Measurements from ENCODE around the gene RDH13.
"Not testable (repeated sequence)": the region's sequence is repeated elsewhere in the genome, so short reads cannot be mapped to it uniquely, and the experiment has no call there.

Gene RDH13

DNA sequence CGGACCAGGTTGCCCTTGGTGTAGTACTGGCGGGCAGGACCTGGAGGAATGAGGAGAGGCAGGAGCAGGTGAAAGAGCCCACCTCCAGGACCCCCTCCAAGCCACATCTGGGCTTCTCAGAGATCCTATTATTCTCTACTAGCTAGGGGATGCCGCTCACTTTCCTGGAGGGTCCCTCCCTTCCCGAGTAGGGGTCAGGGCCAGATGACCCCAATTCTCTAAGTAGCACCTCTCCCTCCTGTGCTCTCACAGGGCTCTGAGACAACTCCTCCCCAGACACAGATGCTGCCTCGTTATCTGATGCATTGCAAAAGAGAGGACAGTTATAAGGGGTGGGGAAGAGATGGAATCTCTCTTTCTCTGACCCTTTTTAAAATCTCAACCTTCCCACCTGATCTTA lies 47.8 kb downstream of the RDH13 start:
- peak overlapping the region; percentile 3 for H3K4me3 ChIP-seq (ENCODE audit: low read depth, low read length)
- TF ChIP-seq, protein P1, sequence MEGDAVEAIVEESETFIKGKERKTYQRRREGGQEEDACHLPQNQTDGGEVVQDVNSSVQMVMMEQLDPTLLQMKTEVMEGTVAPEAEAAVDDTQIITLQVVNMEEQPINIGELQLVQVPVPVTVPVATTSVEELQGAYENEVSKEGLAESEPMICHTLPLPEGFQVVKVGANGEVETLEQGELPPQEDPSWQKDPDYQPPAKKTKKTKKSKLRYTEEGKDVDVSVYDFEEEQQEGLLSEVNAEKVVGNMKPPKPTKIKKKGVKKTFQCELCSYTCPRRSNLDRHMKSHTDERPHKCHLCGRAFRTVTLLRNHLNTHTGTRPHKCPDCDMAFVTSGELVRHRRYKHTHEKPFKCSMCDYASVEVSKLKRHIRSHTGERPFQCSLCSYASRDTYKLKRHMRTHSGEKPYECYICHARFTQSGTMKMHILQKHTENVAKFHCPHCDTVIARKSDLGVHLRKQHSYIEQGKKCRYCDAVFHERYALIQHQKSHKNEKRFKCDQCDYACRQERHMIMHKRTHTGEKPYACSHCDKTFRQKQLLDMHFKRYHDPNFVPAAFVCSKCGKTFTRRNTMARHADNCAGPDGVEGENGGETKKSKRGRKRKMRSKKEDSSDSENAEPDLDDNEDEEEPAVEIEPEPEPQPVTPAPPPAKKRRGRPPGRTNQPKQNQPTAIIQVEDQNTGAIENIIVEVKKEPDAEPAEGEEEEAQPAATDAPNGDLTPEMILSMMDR (IDR thresholded peaks at IDR 0.05; ENCODE audit: low read depth, low read length, missing control alignments): no peak
- DNase-seq (ENCODE audit: low read depth): no peak

DNA sequence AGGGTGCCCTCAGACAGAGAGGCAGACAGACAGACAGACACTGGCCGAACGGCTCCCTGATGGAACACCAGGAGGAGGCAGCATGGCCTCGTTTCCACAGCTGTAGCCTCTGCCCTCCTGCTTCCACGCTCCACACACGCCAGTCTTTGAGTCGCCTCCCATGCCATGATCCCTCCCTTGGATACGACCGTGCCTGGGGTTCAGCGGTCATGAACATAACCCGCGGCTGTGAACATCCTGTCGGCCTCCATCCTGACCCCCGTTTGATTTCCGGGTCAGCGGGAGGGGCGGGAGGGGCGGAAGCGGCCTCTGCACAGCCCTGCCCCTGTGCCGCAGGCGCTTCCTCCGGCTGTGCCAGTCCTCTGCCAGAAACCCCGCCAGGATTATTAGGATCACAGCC lies 48.2 kb downstream of the RDH13 start:
- H3K4me3 ChIP-seq (ENCODE audit: low read depth, low read length): peak overlapping the region; percentile 51
- DNase-seq (ENCODE audit: low read depth): no peak
- TF ChIP-seq, protein P1 (IDR thresholded peaks at IDR 0.05; ENCODE audit: low read depth, low read length, missing control alignments): no peak

DNA sequence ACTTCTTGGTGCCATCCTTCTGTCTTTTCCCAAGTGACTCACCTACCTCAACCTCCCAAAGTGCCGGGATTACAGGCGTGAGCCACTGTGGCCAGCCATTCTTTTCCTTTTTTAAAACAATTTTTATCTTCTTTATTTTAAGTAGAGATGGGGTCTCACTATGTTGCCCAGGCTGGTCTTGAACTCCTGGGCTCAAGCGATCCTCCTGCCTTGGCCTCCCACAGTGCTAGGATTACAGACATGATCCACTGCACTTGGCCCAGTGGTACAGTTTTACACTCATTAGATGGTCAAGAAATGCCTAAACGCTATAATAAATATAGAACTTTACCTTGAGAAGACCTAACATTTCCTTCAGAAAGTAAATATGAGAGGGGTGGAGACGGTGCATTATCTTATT lies 49.4 kb downstream of the RDH13 start:
- no peak overlapping the region for H3K4me3 ChIP-seq (ENCODE audit: low read depth, low read length)
- TF ChIP-seq, protein P1 (IDR thresholded peaks at IDR 0.05; ENCODE audit: low read depth, low read length, missing control alignments): no peak
- no peak for DNase-seq (ENCODE audit: low read depth)

DNA sequence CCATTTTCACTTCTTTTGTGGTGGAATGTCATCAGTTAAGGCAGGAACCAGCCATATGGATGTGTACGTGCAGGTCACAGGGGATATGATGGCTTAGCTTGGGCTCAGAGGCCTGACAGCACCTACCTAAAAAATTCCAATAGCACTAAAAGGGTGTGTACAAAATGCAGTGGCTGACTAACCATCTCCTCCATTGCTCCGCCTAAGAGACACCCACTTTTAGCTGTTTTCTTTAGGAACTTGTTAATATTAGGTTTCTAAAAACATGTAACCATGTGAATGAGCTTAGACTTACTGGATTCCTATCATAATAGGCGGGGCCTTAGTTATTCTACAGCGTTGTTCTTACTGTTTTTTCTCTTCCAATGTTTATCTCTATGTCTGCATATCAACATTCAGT lies 50.6 kb downstream of the RDH13 start:
- H3K4me3 ChIP-seq (ENCODE audit: low read depth, low read length): no peak overlapping the region
- TF ChIP-seq, protein P1 (IDR thresholded peaks at IDR 0.05; ENCODE audit: low read depth, low read length, missing control alignments): no peak
- DNase-seq (ENCODE audit: low read depth): no peak

DNA sequence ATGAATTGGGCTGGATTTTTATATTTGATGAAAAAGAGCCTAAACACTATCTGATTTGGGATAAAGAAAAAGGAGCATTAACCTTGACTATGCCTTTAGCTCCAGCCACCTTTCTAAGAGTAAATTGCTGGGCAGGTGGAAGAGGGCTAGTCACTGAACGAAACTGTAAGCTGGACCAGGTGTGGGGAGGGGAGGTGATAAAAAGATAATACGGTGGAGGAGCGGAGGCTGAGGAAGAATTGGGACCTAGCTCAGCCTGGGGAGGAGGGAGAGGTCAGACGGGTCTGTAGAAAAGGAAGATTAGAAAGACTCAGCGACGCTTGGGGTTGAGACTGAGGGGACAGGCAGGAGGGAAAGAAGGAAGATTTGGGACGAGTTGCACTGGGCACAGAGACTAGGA lies 52.4 kb downstream of the RDH13 start:
- H3K4me3 ChIP-seq (ENCODE audit: low read depth, low read length); DNase-seq (ENCODE audit: low read depth): not testable (repeated sequence)

DNA sequence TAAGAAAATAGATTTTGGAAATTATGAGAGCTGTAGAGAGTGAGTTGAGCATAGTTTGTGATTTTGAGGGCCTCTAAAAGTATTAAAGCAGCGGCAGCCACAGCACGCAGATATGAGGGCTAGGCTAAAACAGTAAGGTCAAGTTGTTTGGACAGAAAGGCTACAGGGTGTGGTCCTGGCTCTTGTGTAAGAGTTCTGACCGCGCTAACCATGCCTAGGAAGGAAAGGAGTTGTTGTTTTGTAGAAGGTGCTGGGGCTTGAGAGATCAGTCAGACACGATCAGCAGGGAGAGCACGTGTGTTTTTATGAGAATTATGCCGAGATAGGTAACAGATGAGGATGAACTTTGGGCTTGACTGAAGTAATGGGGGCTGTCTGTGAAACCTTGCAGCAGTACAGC lies 54.2 kb downstream of the RDH13 start:
- H3K4me3 ChIP-seq (ENCODE audit: low read depth, low read length); DNase-seq (ENCODE audit: low read depth): not testable (repeated sequence)

DNA sequence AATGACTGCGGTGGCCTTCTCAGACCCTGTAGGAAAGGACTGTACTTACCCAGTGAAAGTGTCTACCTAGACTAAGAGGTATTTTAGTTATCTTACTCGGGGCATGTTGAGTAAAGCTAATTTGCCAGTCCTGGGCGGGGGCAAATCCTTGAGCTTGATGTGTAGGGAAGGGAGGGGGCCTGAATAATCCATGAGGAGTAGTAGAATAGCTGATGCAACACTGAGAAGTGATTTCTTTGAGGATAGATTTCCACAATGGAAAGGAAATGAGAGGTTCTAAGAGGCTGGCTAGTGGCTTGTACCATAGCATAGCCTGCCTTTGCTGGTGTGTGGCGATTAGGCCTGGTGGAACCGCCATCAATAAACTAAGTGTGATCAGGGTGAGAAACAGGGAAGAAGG lies 54.8 kb downstream of the RDH13 start:
- not testable (repeated sequence) for DNase-seq (ENCODE audit: low read depth); H3K4me3 ChIP-seq (ENCODE audit: low read depth, low read length)

DNA sequence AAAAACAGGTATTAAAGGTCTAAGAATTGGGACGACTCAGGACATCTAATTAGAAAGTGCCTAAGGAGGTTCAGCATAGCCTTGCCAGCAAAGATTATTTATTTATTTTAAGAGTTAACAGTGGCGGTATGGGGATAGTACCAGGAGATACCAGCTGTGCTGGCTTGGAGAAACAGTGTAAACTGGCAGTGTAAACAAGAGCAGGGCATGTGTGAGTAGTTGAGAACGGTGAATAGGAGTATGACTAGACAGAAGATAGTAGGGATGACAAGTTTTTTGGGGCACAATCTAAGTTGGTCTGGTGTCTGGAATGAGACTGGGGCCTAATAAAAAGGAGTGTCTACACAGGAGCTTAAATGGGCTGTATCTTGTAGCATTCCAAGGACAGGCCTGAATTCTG lies 55.4 kb downstream of the RDH13 start:
- not testable (repeated sequence) for H3K4me3 ChIP-seq (ENCODE audit: low read depth, low read length)

DNA sequence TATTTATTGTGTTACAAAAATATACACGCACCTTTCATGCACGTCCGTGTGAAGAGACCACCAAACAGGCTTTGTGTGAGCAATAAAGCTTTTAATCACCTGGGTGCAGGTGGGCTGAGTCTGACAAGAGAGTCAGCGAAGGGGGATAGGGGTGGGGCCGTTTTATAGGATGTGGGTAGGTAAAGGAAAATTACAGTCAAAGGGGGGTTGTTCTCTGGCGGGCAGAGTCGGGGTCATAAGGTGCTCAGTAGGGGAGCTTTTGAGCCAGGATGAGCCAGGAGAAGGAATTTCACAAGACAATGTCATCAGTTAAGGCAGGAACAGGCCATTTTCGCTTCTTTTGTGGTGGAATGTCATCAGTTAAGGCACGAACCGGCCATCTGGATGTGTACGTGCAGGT lies 56.2 kb downstream of the RDH13 start:
- not testable (repeated sequence) for H3K4me3 ChIP-seq (ENCODE audit: low read depth, low read length); DNase-seq (ENCODE audit: low read depth)

More for the DNA sequence above, 55.4 kb downstream of the RDH13 start:
- not testable (repeated sequence) for DNase-seq (ENCODE audit: low read depth)

DNA sequence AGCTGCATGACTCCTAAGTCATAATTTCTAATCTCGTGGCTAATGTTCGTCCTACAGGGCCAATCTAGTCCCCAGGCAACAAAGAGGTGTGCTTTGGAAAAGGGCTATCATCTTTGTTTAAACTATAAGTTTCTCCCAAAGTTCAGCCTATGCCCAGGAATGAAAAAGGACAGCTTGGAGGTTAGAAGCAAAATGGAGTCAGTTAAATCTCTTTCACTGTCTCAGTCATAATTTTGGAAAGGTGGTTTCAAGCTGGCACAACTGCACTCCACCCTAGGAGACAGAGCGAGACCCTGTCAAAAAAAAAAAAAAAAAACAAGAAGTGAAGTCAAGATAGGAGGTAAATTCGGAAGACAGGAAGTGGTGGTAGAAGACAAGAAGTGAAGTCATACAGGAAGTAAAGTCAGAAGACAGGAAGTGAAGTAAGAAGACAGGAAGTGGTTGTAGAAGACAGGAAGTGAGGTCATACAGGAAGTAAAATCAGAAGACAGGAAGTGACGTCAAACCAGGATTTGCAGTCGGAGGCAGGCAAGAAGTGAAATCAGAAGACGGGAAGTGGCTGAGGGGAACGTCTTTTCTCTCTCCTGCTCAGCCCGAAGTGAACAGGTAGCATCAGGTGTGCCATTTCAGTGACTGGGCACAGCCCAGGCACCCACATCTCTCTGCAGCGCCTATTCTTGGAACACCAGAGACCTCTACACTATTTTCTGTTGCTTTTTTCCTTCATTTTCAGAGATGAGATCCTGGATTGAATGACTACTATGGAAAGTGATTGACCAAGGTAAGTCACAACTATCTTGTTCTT lies 57.1 kb downstream of the RDH13 start:
- no peak overlapping the region for H3K4me3 ChIP-seq (ENCODE audit: low read depth, low read length)
- peak; percentile 49 for DNase-seq (ENCODE audit: low read depth)
- TF ChIP-seq, protein P1 (IDR thresholded peaks at IDR 0.05; ENCODE audit: low read depth, low read length, missing control alignments): no peak

All from GM12864 (cell line).